GM13977 (cell line): Measurements from ENCODE around the gene ASXL1.

Experiments
- DNase-seq: peaks from one replicate; pipeline ENCODE4 v3.0.0; 2012; ENCODE audit warnings: low spot score
- in situ Hi-C: fragments of 300-500 bp; cut with MboI; formaldehyde crosslinking; loops from one replicate; pipeline ENCODE4 v1.12.0; 2022; ENCODE audit warnings: low sequenced_read_pairs, low pct_unique_long_range_greater_than_20kb, mixed read lengths, inconsistent platforms; ENCODE audit not compliant: unreplicated experiment
- TF ChIP-seq, protein P1 (sequence below): IDR thresholded peaks from 2 replicates; pipeline ENCODE4 v1.5.1; 2012; ENCODE audit warnings: mild to moderate bottlenecking, control low read depth; ENCODE audit not compliant: insufficient read depth; ENCODE audit errors: extremely low read depth, missing control alignments

Gene ASXL1

DNA sequence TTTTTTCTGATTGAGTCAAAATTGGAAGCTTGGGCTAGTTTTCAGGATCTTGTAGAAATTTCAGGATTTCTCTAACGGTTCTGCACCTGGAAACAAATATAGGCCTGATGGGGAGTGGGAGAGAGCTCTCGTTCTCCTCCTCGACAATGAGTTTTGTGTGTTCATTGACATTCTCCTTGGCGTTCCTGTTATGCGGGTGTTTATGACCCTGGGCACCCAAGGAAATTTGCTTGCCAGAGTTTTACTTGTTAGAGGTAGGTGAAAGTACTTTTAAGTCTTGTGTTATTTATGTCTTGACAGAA, 2.2 kb downstream of the ASXL1 start:
- in situ Hi-C loops: no loop called here
- TF ChIP-seq, protein P1, sequence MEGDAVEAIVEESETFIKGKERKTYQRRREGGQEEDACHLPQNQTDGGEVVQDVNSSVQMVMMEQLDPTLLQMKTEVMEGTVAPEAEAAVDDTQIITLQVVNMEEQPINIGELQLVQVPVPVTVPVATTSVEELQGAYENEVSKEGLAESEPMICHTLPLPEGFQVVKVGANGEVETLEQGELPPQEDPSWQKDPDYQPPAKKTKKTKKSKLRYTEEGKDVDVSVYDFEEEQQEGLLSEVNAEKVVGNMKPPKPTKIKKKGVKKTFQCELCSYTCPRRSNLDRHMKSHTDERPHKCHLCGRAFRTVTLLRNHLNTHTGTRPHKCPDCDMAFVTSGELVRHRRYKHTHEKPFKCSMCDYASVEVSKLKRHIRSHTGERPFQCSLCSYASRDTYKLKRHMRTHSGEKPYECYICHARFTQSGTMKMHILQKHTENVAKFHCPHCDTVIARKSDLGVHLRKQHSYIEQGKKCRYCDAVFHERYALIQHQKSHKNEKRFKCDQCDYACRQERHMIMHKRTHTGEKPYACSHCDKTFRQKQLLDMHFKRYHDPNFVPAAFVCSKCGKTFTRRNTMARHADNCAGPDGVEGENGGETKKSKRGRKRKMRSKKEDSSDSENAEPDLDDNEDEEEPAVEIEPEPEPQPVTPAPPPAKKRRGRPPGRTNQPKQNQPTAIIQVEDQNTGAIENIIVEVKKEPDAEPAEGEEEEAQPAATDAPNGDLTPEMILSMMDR: no peak
- no peak for DNase-seq

DNA sequence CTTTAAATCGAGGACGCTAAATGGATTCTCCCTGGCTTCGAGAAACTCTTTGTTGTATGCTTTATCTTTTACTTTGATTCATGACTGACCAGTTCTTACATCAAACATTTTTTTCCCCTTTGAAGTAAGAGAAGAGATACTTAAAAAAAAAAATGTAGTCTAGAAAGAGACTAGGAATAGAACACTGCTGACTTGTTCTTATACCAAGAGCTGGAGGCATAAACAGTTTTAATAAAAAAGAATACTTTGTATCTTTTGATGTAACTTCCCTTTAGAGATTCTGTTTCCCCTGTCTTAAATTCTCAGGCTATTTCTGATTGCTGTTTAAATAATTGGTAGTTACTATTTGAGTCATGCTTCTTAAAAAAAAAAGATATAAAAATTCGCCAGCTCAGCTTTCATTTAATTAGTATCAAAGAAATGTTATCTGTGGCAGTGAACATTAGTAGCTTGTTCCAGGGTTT, 4.8 kb downstream of the ASXL1 start:
- no peak for DNase-seq
- in situ Hi-C loops: no loop called here
- TF ChIP-seq, protein P1: no peak

DNA sequence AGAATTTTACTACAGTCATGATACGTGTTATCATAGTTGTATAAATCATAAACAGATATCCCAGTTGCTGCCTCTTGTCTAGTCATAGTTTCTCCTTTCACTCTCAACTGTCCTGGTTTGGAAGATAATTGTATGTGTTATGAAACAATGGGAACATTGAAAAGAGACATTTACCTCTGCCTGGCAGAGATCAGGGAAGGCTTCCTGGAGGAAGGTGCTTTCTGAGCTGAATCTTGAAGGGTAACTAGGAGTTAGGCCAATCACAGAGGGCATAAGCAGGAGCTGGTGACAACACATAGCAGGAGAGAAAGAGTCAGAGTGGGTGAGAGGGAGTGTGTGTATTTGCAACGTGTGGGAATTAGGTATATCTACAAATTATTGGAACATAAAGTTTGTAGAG, 5.4 kb downstream of the ASXL1 start:
- DNase-seq: no peak
- in situ Hi-C loops: no loop called here
- TF ChIP-seq, protein P1: no peak

DNA sequence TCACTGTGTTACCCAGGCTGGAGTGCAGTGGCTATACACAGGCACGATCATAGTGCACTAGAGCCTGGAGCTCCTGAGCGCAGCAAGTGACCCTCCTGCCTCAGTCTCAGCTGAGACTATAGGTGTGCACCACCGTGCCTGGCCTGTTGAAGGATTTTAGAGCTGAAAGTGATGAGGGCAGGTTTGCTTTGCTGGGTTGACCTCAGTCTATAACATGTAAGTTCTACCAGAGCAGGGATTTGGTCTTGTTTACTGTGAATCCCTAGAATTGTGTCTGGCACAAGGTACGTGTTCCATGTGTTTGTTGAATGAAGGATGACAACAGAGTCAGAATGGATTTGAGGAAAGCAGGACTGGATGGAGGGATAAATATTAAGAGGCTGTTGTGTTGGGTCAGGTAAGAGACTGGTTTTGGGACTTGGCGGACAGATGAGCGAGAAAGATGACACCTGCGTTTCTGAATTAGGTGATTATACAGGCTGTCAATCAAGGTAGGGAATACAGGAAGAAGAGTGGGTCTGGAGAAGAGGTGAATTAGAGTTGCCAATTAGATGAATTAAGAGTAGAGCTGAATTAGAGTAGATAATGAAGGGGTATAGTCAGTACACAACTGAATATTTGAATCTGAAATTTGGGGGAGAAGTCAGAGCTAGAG, 6.5 kb downstream of the ASXL1 start:
- DNase-seq: no peak
- TF ChIP-seq, protein P1: no peak
- in situ Hi-C loops: no loop called here

DNA sequence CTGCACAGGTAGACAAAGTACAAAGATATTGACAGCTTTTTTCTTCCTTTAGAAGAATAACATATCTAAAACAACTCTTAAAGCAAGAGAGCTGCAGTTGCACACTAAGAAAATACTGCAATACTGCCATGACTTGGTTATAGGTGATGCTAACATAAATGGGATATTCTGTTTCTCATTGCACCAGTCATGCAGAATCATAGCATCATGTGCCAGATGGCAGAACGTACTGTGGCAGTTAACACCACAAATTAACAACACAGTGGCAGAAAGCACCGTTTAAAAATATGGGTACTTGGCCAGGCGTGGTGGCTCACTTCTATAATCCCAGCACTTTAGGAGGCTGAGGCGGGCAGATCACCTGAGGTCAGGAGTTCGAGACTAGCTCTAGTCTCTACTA, 7.4 kb downstream of the ASXL1 start:
- in situ Hi-C loops: no loop called here
- TF ChIP-seq, protein P1: no peak
- DNase-seq: no peak

DNA sequence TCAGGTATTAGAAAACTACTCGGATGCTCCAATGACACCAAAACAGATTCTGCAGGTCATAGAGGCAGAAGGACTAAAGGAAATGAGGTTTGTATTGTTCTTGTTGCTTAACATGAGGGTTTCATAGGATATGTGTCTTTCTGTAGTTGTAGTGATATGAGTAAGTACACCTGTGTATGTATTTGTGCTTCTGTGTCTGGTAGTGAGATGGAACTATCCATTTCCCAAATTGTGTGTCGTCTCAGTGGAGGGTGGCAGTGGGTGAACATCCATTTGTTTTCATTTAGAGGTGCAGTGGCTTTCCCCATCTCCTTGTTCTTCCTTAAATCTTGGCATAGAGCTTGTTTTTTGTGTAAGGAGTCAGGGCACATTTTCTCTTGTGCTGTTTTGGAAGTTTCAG, 8.2 kb downstream of the ASXL1 start:
- DNase-seq: no peak
- TF ChIP-seq, protein P1: no peak
- in situ Hi-C loops: no loop called here
